GM18520 (cell line): Measurements from ENCODE around the gene CIB4.
"Not testable (repeated sequence)": the region's sequence is repeated elsewhere in the genome, so short reads cannot be mapped to it uniquely, and the experiment has no call there.

ENCODE experiments used
- ATAC-seq: cut with Tn5 transposase; IDR thresholded peaks from one replicate; pipeline ENCODE4 v1.9.1; 2021; ENCODE audit not compliant: unreplicated experiment

The CIB4 gene

DNA sequence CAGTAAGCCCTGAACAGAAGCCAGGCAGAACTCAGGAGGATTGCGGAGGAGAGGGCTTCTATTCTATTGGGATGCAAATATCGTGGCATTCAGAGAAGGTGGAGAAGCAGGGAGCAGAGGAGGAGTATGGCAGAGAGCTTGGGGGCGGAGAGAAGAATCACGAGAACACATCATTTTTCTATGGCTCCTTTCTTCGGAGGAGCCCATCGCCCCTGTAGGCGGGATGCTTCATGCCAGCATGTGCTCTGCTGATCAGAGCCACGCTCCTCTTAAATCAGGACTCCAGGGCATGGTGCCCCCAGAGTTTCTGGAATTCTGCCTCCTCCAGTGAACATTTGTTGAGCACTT, 71.1 kb downstream of the CIB4 start:
- ATAC-seq = no peak

DNA sequence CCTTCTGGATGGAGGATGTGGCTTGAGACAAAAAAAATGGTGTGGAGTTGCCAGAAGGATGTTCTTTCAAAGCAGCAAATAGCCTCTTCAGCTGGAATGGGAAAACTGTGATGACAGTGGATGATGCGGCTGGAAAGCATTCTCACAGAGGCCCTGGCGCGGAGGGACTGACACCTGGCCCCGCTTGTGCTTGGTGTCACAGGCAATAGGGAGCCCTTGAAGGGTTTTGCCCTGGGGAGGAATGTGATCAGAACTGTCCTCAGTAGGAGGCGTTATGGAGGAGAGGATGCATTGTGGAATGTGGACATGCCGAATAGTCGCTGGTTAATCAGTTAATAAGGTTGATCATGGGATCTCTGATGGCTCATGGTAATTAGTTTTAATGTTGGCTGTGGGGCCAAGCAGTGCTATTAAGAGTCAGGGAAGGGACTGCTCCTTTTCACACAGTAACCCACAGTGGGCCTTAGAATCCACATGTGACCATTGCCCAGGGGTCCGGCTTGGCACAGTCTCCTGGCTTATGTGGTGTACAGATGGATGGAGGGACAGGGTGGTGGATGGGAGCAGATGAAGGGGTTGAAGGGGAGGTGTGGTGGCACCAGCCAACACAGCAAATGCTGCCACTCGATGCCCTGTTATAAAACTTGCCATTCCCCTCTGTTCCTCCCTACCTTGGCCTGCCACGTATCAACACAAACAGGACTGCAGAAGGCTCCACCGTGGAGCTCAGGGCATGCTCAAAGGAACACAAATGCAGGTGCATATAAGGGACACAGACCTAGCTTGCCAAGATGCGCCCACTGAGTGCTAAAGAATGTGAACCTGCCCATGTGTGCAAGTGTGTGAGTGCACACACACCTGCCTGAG, 71.7 kb downstream of the CIB4 start:
- no peak for ATAC-seq

DNA sequence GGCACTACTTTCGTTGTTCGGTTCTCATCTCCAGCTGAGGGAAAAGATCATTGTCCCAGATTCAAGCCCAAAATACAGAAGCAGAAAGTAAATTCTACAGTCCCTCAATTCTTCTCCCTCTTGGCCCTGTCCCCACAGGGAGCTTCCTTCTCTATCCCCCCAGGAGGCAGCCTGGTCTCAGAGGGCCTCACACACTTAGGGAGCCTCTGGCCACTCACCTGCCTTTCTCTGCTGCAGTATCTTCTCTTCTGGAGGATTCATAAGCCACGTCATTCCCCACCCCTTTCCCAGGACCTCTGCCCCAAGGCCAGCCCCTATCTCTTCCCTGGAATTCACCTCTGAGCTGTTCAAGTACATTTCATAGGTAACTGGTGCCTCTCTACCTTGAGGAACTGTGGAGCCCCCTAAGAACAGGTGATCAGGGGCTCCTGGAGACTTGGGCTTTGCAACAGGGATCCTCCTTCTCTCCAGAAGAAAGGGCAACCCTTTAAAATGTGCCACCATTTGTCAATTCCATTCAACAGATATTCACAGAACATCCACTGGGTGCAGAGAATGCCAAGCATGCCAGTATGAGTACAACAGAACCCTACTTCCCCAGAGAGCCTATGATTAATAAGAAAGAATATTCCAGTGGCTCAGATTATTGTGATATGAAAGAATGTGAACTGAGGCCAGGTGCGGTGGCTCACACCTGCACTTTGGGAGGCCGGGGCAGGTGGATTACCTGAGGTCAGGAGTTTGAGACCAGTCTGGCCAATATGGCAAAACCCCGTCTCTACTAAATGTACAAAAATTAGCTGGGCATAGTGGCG, 72.9 kb downstream of the CIB4 start:
- ATAC-seq = no peak

DNA sequence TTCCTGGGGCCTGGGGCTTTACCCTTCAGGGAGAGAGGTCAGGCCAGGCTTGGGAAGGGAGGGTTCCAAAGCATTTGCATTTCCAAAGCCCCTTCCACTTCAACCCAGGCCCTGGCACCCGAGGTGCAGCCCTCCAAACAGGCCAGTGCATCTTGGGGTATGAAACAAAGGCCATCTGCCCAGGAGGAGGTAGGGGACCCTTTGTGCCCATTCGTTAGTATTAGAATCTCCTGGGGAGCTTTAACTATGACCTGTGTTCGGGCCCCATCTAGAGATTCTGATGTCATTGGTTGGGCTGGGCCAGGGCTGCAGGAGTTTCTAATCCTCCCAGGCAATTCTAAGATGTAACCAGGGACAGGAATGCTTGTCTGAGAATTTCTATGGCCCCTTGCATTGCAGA, 73.6 kb downstream of the CIB4 start:
- no peak for ATAC-seq

DNA sequence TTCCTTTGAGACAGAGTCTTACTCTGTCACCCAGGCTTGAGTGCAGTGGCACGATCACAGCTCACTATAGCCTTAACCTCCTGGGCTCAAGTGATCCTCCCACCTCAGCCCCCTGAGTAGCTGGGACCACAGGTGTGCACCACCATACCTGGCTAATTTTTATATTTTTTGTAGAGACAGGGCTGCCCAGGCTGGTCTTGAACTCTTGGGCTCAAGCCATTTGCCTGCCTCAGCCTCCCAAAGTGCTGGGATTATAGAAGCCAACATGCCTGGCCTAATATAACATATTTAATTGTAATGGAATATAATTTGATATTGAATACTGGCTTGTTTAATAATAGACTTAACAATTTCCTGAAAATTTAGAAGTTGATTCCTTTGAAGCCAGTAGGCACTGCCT, 74.4 kb downstream of the CIB4 start:
- ATAC-seq = not testable (repeated sequence)

DNA sequence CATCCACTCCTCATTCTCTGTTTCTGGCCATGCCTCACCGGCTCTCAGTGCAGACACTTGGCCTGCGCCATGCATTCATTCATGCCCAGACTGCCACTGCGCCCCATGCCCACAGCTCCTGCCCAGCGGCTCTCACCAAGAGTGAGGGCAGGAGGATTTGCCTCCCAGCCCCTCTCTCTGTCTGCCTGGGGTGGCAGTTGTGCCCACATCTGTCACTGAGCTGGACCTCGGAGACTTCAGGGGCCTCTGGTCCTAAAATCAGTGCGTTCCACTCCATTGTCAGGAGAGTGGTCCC, 75.1 kb downstream of the CIB4 start:
- ATAC-seq = no peak

DNA sequence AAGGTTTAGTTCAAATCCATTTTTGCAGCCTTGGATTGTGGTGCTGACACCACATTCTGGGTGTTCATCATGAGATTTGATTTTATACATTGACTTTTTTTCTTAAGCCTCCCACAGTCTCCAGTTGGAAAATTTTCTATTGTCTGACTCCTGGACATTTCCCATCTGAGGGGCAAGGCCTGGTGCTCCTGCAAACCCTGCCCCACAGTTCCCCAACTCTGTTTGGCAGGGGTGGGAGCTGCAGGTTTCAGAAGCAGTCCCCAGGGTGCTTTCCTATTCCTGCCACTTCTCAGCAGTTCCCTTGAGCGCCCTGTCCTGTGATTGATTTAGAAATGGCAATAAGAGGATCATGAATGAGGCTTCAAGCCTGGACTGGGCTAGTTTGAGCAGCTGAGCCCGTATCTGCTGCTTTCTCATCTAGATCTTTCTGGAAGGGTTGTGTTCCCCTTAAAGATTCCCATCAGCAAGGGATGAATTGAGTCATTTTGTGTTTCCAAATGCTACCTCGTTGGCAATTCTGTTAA, 77.0 kb downstream of the CIB4 start:
- no peak for ATAC-seq

DNA sequence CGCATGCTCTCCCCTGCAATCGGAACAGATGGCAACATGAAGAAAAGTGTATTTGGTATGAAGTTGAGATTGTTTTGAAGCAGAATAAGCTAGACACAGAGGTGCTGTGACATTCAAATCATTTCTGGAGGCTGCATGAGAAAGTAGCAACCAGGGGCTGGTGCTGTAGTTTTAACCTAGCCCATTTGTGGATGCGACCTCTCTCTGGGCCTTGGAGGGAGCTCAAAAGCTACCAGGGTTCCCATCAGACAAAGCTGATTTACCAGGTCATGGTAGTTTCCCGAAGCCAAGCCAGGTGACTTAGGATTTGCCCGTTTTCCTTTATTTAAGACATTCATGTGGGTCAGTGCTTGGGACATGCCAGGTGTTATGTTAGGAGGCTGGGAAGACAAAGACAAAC, 77.5 kb downstream of the CIB4 start:
- no peak for ATAC-seq

DNA sequence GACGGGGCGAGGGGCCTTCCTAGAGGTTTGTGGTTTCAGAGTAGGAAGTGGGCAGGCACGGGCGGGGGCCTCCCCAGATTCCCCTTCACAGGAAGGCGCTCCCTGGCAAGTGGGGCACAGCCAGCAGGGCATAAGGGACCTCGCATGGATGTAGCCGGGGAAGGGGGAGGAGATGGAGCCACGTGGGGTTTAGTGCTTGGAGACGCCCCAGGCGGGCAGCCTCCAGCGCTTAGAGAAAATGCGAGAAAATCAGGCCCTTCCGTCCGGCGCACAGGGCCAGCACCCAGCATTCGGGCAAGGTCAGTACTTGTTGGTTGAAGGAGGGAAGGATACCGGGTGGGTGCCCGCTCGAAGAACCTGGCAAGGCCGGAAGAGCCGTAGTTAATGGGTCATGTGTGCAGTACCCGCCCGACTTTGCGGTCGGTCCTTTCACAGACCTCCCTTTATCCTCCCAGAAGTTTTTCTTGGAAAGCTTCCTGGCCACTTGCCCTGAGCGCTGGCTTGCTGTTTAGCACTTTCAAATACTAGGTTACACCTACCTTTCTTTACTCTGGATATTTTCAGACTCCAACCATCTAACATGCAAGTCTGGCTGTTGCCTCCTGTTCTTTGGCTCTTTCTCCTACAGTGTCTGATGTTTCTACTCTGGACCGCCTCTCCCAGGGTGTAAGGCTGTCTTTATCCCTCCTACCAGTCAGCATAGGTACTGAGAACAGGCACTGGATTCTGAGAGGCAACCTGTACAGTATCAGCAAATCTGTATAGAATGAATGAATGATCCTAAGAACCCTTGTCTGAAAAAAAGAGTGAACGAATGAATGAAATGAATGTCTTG, 78.1 kb downstream of the CIB4 start:
- no peak for ATAC-seq

DNA sequence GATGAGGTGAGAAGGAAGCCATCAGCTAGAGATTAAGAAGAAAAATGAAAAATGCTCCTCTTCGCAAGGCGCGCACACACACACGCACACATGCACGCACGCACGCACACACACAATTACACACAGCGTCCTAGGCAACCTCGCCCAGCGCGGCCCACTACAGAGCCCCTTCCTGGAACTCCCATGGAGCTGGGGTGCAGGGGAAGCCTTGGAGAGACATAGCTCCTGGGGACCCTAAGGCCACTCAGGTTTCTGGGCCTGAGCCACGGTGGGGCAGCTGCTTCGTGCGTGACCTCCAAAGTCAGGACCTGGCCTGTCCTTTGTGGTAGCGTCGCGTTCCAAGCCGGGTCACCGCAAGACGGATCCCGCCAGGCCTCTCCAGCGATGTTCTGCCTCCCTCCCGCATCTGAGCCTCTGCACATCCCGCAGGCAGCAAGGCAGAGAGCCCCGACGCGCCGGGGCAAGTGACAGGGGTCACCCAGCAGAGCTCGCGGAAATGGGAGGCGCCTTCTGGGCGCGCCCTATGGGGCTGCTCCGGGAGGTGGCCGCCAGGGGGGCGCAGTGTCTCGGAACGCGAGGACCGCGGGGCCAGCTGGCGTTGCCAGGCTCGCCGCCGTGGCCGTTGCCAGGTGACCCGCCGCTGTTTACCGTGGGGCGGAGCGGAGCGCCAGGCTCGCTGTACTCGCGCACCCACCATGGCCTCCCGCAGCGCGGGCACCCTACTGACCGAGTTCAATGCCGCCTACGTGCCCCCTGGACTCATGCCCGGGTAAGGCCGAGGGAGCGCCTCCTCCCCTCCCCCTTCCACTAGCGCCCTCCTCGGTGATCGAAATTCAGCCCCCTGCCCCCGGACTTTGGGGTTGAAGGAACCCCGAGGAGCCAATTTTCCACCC, 79.0 kb downstream of the CIB4 start:
- no peak for ATAC-seq

DNA sequence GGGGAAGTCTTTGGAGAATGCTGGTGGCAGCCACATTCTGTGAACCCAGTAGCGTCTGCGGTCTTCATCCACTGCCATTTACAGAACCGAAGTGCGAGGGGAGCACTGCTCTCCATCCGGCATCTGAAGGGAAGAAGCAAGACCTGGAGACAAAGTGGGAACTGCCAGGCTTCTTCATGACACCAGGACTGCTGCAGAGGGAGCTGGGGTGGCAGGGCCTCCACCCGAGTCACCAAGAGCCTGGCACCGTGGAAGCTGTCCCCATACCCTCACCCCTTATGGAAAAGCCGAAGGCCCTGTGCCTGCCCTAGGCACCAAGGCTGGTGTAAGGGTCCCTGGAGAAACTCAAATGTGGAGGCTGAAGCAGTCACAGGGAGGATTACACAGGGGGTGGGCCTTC, 79.8 kb downstream of the CIB4 start:
- no peak for ATAC-seq

DNA sequence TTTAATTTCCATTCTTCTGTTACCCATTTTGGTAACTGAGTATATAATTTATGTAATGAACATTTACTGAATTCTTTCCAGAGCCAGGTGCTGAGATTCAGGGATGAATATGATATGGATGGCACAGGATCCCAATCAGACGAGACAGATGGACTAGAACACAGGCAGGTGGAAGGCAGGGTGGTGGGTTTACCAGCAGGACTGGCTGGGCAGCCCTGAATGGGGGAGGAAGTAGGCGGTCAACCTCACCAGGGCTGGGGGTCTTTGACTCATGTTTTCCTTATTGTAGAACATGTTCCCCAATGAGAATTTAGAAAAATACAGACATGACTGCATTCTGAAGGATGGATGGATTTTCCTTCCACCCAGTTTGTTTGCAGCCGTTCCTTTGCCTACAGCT, 80.3 kb downstream of the CIB4 start:
- no peak for ATAC-seq

DNA sequence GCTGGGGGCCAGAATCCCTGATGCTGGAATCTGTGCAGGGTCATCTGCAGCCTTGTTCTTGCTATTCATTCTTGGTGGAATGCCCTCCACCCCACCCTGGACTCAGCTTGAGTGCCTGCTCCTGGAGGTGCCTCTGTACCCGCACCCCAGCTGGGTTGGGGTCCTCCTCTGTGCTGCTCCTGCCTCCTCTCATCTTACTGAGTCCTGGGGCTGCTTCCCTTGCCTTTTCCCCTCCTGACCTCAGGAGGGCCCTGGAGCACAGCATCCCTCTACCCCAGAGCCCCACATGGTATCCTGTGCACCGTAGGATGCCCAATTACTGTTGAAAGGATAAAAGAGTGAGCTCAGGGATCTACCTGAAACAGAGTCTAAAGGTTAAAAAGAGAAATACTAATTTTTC, 81.6 kb downstream of the CIB4 start:
- ATAC-seq = no peak

DNA sequence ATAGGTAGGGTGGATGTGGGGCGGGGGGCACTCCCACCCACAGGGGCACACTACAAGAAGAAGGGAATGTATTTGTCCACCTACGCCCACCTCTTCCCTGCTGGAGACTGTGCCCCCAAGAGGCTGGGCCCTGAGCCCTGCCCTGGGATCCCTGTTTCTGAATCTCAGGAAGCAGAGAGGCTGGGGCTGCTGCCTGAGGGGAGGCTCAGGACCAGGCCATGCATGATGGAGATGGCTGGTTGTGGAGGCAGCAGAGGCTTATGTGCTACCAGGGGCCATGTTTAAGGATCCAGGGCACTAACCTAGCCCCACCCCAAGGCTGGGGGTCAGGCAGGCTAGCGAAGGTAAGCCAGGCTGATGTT, 82.1 kb downstream of the CIB4 start:
- ATAC-seq = no peak

DNA sequence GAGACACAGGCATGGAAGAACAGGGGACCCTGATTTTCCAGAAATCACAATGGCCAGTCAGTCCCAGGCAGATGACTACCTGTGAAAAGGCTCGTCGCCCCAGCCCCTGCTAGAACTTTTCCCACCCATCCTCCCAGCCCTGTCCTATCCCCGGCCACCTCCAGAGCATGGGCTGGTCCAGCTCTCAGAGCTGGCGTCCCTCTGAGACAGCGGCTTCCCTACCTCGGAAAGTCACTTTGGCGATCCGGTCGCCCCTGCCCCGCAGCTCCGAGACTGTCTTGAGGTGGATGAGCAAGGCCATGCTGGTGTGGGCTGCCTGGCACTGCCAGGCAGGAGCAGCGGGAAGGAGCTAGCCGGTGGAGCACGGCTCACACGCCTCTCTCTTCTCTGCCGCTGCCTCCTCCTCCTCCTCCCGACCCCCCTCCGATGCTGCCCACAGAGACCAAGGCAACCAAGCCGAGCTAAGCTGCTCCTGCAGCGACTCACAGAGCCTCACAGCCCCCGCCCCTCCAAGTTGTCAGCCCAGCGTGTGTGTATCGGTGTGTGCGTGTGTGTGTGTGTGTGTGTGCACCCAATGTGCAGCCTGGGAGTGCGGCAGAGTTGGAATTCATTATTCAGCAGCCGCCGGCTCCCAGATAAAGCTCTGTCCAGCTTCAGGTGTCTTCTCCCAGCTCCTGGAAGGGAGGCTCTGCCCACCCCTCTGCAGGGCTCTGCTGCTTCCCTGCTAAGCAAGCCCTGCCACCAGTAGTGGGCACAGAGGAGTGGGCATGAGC, 82.7 kb downstream of the CIB4 start:
- no peak for ATAC-seq

DNA sequence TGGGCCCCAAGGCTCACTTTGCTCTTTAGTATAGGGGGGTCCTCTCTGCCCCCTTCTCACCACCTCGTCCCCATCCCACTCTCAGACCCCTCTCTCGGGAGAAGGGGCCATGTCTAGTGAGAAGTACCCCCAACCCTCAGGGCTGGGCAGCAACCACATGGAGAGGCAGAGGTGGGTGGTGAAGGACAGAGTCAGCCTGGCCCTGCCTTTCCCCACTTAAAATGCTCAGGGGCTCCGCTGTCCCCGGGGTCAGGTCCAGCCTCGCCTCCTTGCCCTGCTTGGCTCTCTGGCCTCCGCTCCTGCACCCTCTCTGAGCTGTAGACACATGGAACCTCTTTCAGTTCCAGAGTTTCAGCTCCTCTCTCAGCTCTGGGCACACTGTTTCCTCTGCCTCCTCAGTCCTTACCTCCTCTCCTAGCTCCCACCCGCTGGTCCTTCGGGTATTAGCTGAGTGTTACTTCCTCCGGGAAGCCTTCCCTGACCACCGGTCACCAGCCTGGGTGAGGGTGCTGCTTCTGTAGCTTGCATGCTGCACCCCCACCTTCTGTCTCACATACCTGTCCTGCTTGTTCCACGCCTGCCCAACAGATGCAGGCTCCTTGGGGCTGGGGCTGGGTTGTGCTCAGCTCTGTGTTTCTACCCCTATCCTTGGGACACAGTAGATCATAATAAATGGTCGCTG, 83.8 kb downstream of the CIB4 start:
- ATAC-seq = no peak

DNA sequence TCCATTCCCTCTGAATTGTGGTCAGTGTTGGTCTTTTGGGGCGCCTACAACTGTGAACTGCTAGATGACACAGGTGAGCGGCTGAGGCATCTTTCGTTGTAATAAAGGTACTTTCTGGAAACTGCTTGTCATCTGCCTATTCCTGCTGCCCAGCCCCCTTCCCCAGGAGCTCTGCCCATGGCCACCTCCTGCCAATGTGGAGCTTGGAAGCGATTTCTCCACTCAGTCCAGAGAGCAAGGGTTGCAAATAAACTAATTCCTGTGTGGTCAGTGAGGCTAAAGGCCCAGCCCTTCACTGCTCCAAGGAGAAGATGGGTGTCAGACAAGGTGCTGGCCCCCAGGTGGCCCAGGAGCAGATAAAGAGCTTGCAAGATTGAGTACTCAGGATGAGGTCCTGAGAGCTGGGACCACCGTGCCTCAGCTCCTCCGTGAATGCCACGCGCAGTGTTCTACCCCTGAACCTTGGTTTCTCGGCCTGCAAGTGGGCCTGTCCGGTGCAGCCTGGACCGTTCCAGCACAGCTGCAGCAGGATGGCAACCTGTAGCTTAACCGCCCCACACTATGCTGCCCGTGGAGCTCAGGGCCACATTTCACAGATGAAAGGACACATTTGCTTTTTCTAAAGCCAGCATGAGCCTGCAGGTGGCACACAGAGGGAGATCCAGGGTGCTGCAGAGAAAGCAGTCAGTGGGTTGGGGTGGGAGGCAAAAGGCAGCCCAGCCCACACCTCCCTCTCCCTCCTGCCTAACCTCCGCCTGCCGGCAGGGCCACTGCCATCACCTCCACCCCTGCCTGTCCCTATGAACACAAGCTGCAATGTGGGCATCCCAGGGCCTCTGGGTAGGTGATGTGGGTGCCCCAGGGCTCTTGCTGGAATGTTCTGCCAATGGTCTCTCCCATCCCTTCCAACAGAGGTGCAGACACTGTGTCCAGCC, 84.6 kb downstream of the CIB4 start:
- ATAC-seq = no peak
